Measurements from ENCODE around the gene EVI2B.

DNA sequence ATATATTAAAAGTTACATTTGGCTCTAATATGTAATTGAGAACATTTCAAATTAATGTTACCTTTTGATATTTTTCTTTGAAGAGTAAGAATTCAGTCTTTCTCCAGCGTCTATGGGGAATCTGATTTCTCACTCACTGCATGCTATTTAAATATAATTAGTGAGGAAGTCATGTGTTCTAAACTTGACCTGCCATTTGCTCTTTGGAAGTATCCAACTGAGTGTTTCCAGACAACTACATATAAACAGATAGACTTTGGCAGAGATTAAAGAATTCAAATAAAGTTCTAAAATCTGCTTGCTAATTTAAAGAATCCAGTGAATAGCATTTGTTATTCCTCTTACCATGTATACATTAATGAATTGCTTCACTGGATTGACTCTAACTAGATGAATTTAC lies 40.3 kb downstream of the EVI2B start:
- TF ChIP-seq, protein P1, sequence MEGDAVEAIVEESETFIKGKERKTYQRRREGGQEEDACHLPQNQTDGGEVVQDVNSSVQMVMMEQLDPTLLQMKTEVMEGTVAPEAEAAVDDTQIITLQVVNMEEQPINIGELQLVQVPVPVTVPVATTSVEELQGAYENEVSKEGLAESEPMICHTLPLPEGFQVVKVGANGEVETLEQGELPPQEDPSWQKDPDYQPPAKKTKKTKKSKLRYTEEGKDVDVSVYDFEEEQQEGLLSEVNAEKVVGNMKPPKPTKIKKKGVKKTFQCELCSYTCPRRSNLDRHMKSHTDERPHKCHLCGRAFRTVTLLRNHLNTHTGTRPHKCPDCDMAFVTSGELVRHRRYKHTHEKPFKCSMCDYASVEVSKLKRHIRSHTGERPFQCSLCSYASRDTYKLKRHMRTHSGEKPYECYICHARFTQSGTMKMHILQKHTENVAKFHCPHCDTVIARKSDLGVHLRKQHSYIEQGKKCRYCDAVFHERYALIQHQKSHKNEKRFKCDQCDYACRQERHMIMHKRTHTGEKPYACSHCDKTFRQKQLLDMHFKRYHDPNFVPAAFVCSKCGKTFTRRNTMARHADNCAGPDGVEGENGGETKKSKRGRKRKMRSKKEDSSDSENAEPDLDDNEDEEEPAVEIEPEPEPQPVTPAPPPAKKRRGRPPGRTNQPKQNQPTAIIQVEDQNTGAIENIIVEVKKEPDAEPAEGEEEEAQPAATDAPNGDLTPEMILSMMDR (IDR thresholded peaks at IDR 0.05), result no peak
- no peak for TF ChIP-seq POLR2A (IDR thresholded peaks at IDR 0.05)

Data from ovary (tissue), 3 donors.